B cell (primary cell): ENCODE data around the gene MESD.

Experiments used
- CTCF ChIP-seq: fragments of 200-600 bp; IDR thresholded peaks from one replicate; pipeline ENCODE4 v1.8.0; 2022; ENCODE audit warnings: antibody characterized with exemption, mild to moderate bottlenecking
- EZH2 ChIP-seq: IDR thresholded peaks from 2 replicates; pipeline ENCODE4 v1.6.1; 2012; ENCODE audit warnings: borderline replicate concordance, low read depth, mild to moderate bottlenecking, moderate library complexity, low read length; ENCODE audit not compliant: insufficient read depth, poor library complexity, severe bottlenecking

- TF ChIP-seq CTCF = no peak
- TF ChIP-seq EZH2 = no peak
These were observed 18.7 kb upstream of the MESD start for GRCh38 chr15:81008312-81008711.
